Measurements from ENCODE around the gene GPR82. TPM values are rescaled to one million over a fixed set of nuclear protein-coding genes. Genes with fewer than 3 reads are reported as not detected.

GPR82 gene
- polyA plus RNA-seq, 3 donors: 0.40 to 2.0 (median 0.67) TPM

DNA sequence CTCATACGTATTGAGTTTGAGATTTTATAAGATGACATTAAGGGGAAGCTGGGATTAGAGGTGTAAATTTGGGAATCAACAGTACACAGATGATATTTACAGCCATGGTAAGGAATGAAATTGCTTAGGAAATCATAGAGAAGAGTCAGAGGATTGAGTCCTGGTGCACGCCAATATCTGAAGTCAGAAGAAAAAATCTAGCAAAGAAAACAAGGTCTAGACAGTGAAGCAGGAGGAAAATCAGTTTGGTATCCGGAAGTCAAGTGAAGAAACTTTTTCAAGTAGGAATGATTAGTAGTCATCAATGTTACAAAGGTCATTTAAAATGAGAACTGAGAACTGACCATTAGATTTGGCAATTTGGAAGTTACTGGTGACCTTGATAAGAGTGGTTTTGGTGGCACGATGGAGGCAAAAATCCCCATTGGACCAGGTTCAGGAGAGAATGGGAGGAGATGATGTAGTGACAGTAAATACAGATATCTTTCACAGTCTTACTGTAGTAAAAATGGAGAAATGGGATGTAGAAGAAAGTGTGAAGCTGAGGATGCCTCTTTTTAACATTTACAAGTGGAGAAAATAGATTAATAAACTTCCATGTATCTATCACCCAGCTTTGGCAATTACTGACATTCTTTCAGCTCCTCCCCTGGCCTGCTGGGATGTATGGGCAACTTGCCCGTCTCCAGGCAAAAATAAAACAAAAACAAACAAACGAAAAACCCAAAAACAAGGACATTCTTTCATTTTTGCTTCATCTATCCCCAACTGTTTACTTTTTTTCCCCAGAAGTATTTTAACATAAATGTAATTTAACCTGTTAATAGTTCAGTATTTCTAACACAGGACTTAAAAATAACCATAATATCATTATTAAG is 46.6 kb upstream of the GPR82 start:
- Histone ChIP-seq H3K27me3 (ENCODE audit: control insufficient read depth in 2 of 2, insufficient read depth in 2 of 2, low read length in 2 of 2) (no peaks in the 10 kb centered on the region), H3K4me3 (replicated peaks in 1 of 3; ENCODE audit: low read depth in 2 of 3, low read length in 3 of 3) (no peak overlapping the region), H3K4me1 (ENCODE audit: control insufficient read depth in 1 of 2, insufficient read depth in 2 of 2, low read length in 2 of 2) (no peaks in the 10 kb centered on the region), H2AFZ (ENCODE audit: insufficient read depth, low read depth, low read length, poor library complexity, severe bottlenecking) (no peak overlapping the region), H3K36me3 (replicated peaks in 1 of 2; ENCODE audit: control insufficient read depth in 1 of 2, insufficient read depth in 2 of 2, low read length in 2 of 2) (no peaks in the 10 kb centered on the region), H3K79me2 (ENCODE audit: insufficient read depth, low read length) (no peaks in the 10 kb centered on the region), H3K27ac (ENCODE audit: low read depth in 1 of 2, low read length in 2 of 2) (no peak overlapping the region), H3K4me2 (replicated peaks; ENCODE audit: extremely low read depth, low read length, poor library complexity, severe bottlenecking) (no peak overlapping the region), H3K9me3 (replicated peaks in 1 of 2; ENCODE audit: control insufficient read depth in 1 of 2, insufficient read depth in 1 of 2, low read length in 2 of 2) (no peaks in the 10 kb centered on the region), H3K9ac (ENCODE audit: insufficient read depth, low read length, poor library complexity, severe bottlenecking) (no peak overlapping the region), H4K20me1 (ENCODE audit: insufficient read depth, low read length) (no peaks in the 10 kb centered on the region)
- Mint-ChIP-seq H3K9me3 (no peaks in the 10 kb centered on the region), H3K27me3 (ENCODE audit: low read depth in 3 of 3) (peaks cover 0 to 5% (median 0%) of the 10 kb centered on the region in 3 donors), H3K36me3 (peaks cover 0 to 5% of the 10 kb centered on the region in 2 donors), H3K4me1 (peaks cover 19% of the 10 kb centered on the region), H3K4me3 (no peak overlapping the region), H3K27ac (no peak overlapping the region)
- 80% methylated on average over 1 of the region's 6 CpGs for WGBS (ENCODE audit: insufficient coverage)
- intact Hi-C loops (cut with micrococcal nuclease): no loop called here
- DNase-seq: no peak
- TF ChIP-seq, protein P1, sequence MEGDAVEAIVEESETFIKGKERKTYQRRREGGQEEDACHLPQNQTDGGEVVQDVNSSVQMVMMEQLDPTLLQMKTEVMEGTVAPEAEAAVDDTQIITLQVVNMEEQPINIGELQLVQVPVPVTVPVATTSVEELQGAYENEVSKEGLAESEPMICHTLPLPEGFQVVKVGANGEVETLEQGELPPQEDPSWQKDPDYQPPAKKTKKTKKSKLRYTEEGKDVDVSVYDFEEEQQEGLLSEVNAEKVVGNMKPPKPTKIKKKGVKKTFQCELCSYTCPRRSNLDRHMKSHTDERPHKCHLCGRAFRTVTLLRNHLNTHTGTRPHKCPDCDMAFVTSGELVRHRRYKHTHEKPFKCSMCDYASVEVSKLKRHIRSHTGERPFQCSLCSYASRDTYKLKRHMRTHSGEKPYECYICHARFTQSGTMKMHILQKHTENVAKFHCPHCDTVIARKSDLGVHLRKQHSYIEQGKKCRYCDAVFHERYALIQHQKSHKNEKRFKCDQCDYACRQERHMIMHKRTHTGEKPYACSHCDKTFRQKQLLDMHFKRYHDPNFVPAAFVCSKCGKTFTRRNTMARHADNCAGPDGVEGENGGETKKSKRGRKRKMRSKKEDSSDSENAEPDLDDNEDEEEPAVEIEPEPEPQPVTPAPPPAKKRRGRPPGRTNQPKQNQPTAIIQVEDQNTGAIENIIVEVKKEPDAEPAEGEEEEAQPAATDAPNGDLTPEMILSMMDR (IDR thresholded peaks at IDR 0.05): no peak

DNA sequence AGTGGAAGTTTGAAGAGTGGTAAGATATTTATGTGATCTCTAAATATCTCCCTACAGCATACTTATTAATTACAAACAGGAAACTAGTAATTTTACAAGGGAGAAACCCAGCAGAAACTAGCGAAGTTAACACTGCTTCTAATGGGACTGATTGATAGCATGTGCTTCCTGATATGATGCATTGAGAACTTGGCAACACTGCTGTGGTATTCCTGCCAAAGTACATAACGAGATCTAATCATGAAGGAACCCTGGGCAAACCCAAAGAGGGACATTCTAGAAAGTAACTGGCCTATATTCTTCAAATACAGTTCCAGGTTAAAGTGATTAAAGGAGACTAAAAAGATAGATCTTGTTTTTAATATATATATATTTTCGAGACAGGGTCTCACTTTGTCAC is 39.8 kb upstream of the GPR82 start:
- TF ChIP-seq, protein P1 (IDR thresholded peaks at IDR 0.05): no peak
- no CpG with 5 or more reads among the region's 3 CpGs for WGBS (ENCODE audit: insufficient coverage)
- Mint-ChIP-seq H3K4me1 (peaks cover 27% of the 10 kb centered on the region), H3K27ac (no peak overlapping the region), H3K36me3 (peaks cover 0 to under 1% of the 10 kb centered on the region in 2 donors), H3K9me3 (peaks cover 0 to 3% (median 0%) of the 10 kb centered on the region in 7 donors), H3K27me3 (ENCODE audit: low read depth in 3 of 3) (peaks cover 0 to 6% (median 0%) of the 10 kb centered on the region in 3 donors), H3K4me3 (no peak overlapping the region)
- Histone ChIP-seq H3K27me3 (ENCODE audit: control insufficient read depth in 2 of 2, insufficient read depth in 2 of 2, low read length in 2 of 2) (no peaks in the 10 kb centered on the region), H3K9me3 (replicated peaks in 1 of 2; ENCODE audit: control insufficient read depth in 1 of 2, insufficient read depth in 1 of 2, low read length in 2 of 2) (no peaks in the 10 kb centered on the region), H3K4me1 (ENCODE audit: control insufficient read depth in 1 of 2, insufficient read depth in 2 of 2, low read length in 2 of 2) (peaks cover 20 to 33% of the 10 kb centered on the region in 2 donors), H3K9ac (ENCODE audit: insufficient read depth, low read length, poor library complexity, severe bottlenecking) (no peak overlapping the region), H3K27ac (ENCODE audit: low read depth in 1 of 2, low read length in 2 of 2) (no peak overlapping the region), H3K79me2 (ENCODE audit: insufficient read depth, low read length) (no peaks in the 10 kb centered on the region), H3K4me2 (replicated peaks; ENCODE audit: extremely low read depth, low read length, poor library complexity, severe bottlenecking) (no peak overlapping the region), H4K20me1 (ENCODE audit: insufficient read depth, low read length) (no peaks in the 10 kb centered on the region), H3K36me3 (replicated peaks in 1 of 2; ENCODE audit: control insufficient read depth in 1 of 2, insufficient read depth in 2 of 2, low read length in 2 of 2) (no peaks in the 10 kb centered on the region), H2AFZ (ENCODE audit: insufficient read depth, low read depth, low read length, poor library complexity, severe bottlenecking) (no peak overlapping the region), H3K4me3 (replicated peaks in 1 of 3; ENCODE audit: low read depth in 2 of 3, low read length in 3 of 3) (no peak overlapping the region)
- intact Hi-C loops (cut with micrococcal nuclease): no loop called here
- DNase-seq: no peak

All from CD14-positive monocyte (primary cell).